ENCODE data around the gene NSMCE1. TPM values are rescaled to one million over a fixed set of nuclear protein-coding genes. Genes with fewer than 3 reads are reported as not detected.

The NSMCE1 gene
- total RNA-seq, 1 donor from 2014 or later, result 21.0 TPM

GRCh38 chr16:27232901-27233625, 35.5 kb downstream of the NSMCE1 start:
- peaks cover 9% of the 10 kb centered on the region for H3K36me3 Mint-ChIP-seq (ENCODE audit: low read depth, unreplicated experiment)
- H3K27me3 Mint-ChIP-seq (ENCODE audit: unreplicated experiment), result peaks cover 10% of the 10 kb centered on the region
- no peak for DNase-seq (ENCODE audit: low spot score)
- no peak overlapping the region for H3K4me3 Mint-ChIP-seq (ENCODE audit: unreplicated experiment)
- no peaks in the 10 kb centered on the region for H3K9me3 Mint-ChIP-seq (ENCODE audit: unreplicated experiment)
- H3K27ac Mint-ChIP-seq (ENCODE audit: unreplicated experiment), result no peak overlapping the region
- no peak for TF ChIP-seq CTCF (IDR thresholded peaks at IDR 0.05; ENCODE audit: unreplicated experiment)
- H3K4me1 Mint-ChIP-seq (ENCODE audit: unreplicated experiment), result peaks cover 27% of the 10 kb centered on the region

- no peaks in the 10 kb centered on the region for H3K9me3 Mint-ChIP-seq (ENCODE audit: unreplicated experiment)
- no peak for TF ChIP-seq CTCF (IDR thresholded peaks at IDR 0.05; ENCODE audit: unreplicated experiment)
- peaks cover 5% of the 10 kb centered on the region for H3K36me3 Mint-ChIP-seq (ENCODE audit: low read depth, unreplicated experiment)
- H3K27ac Mint-ChIP-seq (ENCODE audit: unreplicated experiment), result no peak overlapping the region
- no peak for DNase-seq (ENCODE audit: low spot score)
- H3K4me3 Mint-ChIP-seq (ENCODE audit: unreplicated experiment), result no peak overlapping the region
- peaks cover 19% of the 10 kb centered on the region for H3K4me1 Mint-ChIP-seq (ENCODE audit: unreplicated experiment)
- peaks cover 10% of the 10 kb centered on the region for H3K27me3 Mint-ChIP-seq (ENCODE audit: unreplicated experiment)
Measured at GRCh38 chr16:27232061-27232900, 36.3 kb downstream of the NSMCE1 start.

GRCh38 chr16:27231692-27232060, 36.9 kb downstream of the NSMCE1 start:
- Mint-ChIP-seq H3K4me1 (ENCODE audit: unreplicated experiment) (peaks cover 13% of the 10 kb centered on the region), H3K27me3 (ENCODE audit: unreplicated experiment) (peaks cover 7% of the 10 kb centered on the region)

GRCh38 chr16:27230562-27231001, 38.0 kb downstream of the NSMCE1 start:
- H3K9me3 Mint-ChIP-seq (ENCODE audit: unreplicated experiment), result no peaks in the 10 kb centered on the region
- peaks cover 11% of the 10 kb centered on the region for H3K4me1 Mint-ChIP-seq (ENCODE audit: unreplicated experiment)
- no peak overlapping the region for H3K4me3 Mint-ChIP-seq (ENCODE audit: unreplicated experiment)
- no peak for TF ChIP-seq CTCF (IDR thresholded peaks at IDR 0.05; ENCODE audit: unreplicated experiment)
- peaks cover 7% of the 10 kb centered on the region for H3K27me3 Mint-ChIP-seq (ENCODE audit: unreplicated experiment)
- no peak overlapping the region for H3K27ac Mint-ChIP-seq (ENCODE audit: unreplicated experiment)
- peaks cover 5% of the 10 kb centered on the region for H3K36me3 Mint-ChIP-seq (ENCODE audit: low read depth, unreplicated experiment)
- no peak for DNase-seq (ENCODE audit: low spot score)

More at GRCh38 chr16:27231692-27232060, 36.9 kb downstream of the NSMCE1 start:
- no peak for DNase-seq (ENCODE audit: low spot score)
- H3K9me3 Mint-ChIP-seq (ENCODE audit: unreplicated experiment), result no peaks in the 10 kb centered on the region
- peaks cover 5% of the 10 kb centered on the region for H3K36me3 Mint-ChIP-seq (ENCODE audit: low read depth, unreplicated experiment)
- TF ChIP-seq CTCF (IDR thresholded peaks at IDR 0.05; ENCODE audit: unreplicated experiment), result no peak
- H3K4me3 Mint-ChIP-seq (ENCODE audit: unreplicated experiment), result no peak overlapping the region
- no peak overlapping the region for H3K27ac Mint-ChIP-seq (ENCODE audit: unreplicated experiment)
